ENCODE measurements around the gene SIDT2.

DNA sequence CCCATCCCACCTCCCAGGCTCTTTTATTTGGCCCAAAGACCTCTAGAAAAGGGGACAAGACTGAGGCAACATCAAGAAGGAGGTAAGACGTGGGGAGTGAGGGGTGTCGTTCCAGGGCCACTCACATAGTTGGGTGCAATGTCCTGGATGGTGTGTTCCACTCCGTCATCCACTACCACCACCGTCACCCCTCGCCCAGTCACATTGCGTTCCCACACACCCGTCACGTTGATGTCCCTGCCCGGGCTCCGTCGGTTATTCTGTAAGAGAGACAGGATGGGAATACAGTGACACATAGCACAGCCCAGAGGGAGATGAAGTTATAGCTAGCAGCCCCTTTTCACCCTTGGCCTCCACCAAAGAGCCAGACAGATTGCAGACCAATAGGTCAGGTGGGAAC, 49.5 kb downstream of the SIDT2 start:
- TF ChIP-seq EZH2 (IDR thresholded peaks at IDR 0.05; ENCODE audit: borderline replicate concordance, insufficient read depth, low read length, poor library complexity, severe bottlenecking) (no peak), EP300 (conservative IDR thresholded peaks at IDR 0.05; ENCODE audit: poor library complexity, severe bottlenecking) (no peak)
- TF ChIP-seq, protein P1, sequence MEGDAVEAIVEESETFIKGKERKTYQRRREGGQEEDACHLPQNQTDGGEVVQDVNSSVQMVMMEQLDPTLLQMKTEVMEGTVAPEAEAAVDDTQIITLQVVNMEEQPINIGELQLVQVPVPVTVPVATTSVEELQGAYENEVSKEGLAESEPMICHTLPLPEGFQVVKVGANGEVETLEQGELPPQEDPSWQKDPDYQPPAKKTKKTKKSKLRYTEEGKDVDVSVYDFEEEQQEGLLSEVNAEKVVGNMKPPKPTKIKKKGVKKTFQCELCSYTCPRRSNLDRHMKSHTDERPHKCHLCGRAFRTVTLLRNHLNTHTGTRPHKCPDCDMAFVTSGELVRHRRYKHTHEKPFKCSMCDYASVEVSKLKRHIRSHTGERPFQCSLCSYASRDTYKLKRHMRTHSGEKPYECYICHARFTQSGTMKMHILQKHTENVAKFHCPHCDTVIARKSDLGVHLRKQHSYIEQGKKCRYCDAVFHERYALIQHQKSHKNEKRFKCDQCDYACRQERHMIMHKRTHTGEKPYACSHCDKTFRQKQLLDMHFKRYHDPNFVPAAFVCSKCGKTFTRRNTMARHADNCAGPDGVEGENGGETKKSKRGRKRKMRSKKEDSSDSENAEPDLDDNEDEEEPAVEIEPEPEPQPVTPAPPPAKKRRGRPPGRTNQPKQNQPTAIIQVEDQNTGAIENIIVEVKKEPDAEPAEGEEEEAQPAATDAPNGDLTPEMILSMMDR (IDR thresholded peaks at IDR 0.05; ENCODE audit: poor library complexity, severe bottlenecking): no peak

Measured in neural cell (in vitro differentiated cells).